Measurements from ENCODE around the gene SLC19A3.

GRCh38 chr2:227759411-227760118, 41.7 kb upstream of the SLC19A3 start:
- TF ChIP-seq CTCF (IDR thresholded peaks at IDR 0.05) (no peak), POLR2AphosphoS5 (IDR thresholded peaks at IDR 0.05) (no peak), POLR2A (IDR thresholded peaks at IDR 0.05) (no peak), EP300 (IDR thresholded peaks at IDR 0.05) (no peak)

All from sigmoid colon (tissue), 4 donors.